ENCODE data around the gene KCNT1. TPM values are rescaled to one million over a fixed set of nuclear protein-coding genes. Genes with fewer than 3 reads are reported as not detected.

KCNT1 gene
- total and polyA plus RNA-seq, 10 of the 15 experiments (the other 5 are each of a cell fraction or from before 2014, with no cell fraction given), result not detected

- 42% methylated on average over 5 of the region's 5 CpGs for WGBS (ENCODE audit: insufficient coverage, insufficient replicate concordance, low lambda C conversion rate, missing lambda C conversion rate)
- POLR2A ChIA-PET, result no interaction called here
Observed at GRCh38 chr9:135704483-135704882, 2.5 kb downstream of the KCNT1 start.

More at GRCh38 chr9:135704483-135704882, 2.5 kb downstream of the KCNT1 start:
- intact Hi-C loops (cut with micrococcal nuclease; ENCODE audit: unreplicated experiment) (no loop called here), in situ Hi-C loops (cut with MboI) (no loop called here)
- FAIRE-seq (no peak), DNase-seq (ENCODE audit: low read depth, low spot score) (no peak), ATAC-seq (no peak)
- no peak for TF ChIP-seq TAF1 (IDR thresholded peaks at IDR 0.05; ENCODE audit: borderline replicate concordance, low read depth, low read length)
- TF ChIP-seq SMC3 (IDR thresholded peaks at IDR 0.05; ENCODE audit: borderline replicate concordance, low read length), result no peak
- TF ChIP-seq RFX5 (IDR thresholded peaks at IDR 0.05; ENCODE audit: low read depth, low read length), result no peak
- TF ChIP-seq IRF4 (IDR thresholded peaks at IDR 0.05; ENCODE audit: low read depth, low read length), result no peak
- TF ChIP-seq POLR2AphosphoS2 (IDR thresholded peaks at IDR 0.05; ENCODE audit: low read depth, low read length), result no peak
- no peak for TF ChIP-seq NR2F1 (conservative IDR thresholded peaks at IDR 0.05)
- TF ChIP-seq ZBTB4 (CRISPR knock-in tag; IDR thresholded peaks at IDR 0.05), result no peak
- TF ChIP-seq RUNX3 (IDR thresholded peaks at IDR 0.05; ENCODE audit: low read length), result no peak
- TF ChIP-seq GABPA (IDR thresholded peaks at IDR 0.05; ENCODE audit: low read depth), result no peak
- ChIA-PET CTCF (interaction anchor here (0.6 to 1.0 kb wide), 2 partner anchors 10 to 471 kb away, joined by 3 to 4 read pairs; no protein-coding TSS in a partner anchor), SMC1A (ENCODE audit: uncharacterized antibody, unreplicated experiment) (interaction anchor here (0.6 kb wide), 1 partner anchor 263 kb away, joined by 3 read pairs; no protein-coding TSS in a partner anchor), RAD21 (ENCODE audit: unreplicated experiment) (no interaction called here)
- Histone ChIP-seq H3K27me3 (replicated peaks in 1 of 2; ENCODE audit: control insufficient read depth in 2 of 2, insufficient read depth in 2 of 2, low read length in 1 of 2) (no peaks in the 10 kb centered on the region), H3K9me3 (replicated peaks; ENCODE audit: control insufficient read depth, insufficient read depth, low read length) (no peaks in the 10 kb centered on the region), H3K27ac (ENCODE audit: control insufficient read depth, insufficient read depth) (no peak overlapping the region), H3K4me1 (ENCODE audit: control insufficient read depth, insufficient read depth, low read length) (no peaks in the 10 kb centered on the region), H3K36me3 (ENCODE audit: control insufficient read depth in 2 of 2, insufficient read depth in 2 of 2, low read length in 1 of 2) (no peaks in the 10 kb centered on the region), H3K4me3 (no peak overlapping the region), H3K9ac (ENCODE audit: control insufficient read depth, insufficient read depth, low read length) (no peak overlapping the region), H4K20me1 (ENCODE audit: control insufficient read depth, insufficient read depth) (no peaks in the 10 kb centered on the region), H2AFZ (ENCODE audit: control insufficient read depth, low read depth, low read length) (no peak overlapping the region), H3K4me2 (ENCODE audit: control insufficient read depth, insufficient read depth) (no peak overlapping the region), H3K79me2 (ENCODE audit: control insufficient read depth, insufficient read depth, low read length) (no peaks in the 10 kb centered on the region)
- no TSS peak for BruUV-seq (replicated peaks)

Data from GM12878 (cell line).